GM19372 (cell line): ENCODE results near the gene NRSN2.

Experiments used
- ATAC-seq: cut with Tn5 transposase; IDR thresholded peaks from one replicate; pipeline ENCODE4 v1.9.1; 2021; ENCODE audit warnings: mild to moderate bottlenecking, low read depth, moderate library complexity; ENCODE audit not compliant: unreplicated experiment

Gene NRSN2, protein sequence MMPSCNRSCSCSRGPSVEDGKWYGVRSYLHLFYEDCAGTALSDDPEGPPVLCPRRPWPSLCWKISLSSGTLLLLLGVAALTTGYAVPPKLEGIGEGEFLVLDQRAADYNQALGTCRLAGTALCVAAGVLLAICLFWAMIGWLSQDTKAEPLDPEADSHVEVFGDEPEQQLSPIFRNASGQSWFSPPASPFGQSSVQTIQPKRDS

DNA sequence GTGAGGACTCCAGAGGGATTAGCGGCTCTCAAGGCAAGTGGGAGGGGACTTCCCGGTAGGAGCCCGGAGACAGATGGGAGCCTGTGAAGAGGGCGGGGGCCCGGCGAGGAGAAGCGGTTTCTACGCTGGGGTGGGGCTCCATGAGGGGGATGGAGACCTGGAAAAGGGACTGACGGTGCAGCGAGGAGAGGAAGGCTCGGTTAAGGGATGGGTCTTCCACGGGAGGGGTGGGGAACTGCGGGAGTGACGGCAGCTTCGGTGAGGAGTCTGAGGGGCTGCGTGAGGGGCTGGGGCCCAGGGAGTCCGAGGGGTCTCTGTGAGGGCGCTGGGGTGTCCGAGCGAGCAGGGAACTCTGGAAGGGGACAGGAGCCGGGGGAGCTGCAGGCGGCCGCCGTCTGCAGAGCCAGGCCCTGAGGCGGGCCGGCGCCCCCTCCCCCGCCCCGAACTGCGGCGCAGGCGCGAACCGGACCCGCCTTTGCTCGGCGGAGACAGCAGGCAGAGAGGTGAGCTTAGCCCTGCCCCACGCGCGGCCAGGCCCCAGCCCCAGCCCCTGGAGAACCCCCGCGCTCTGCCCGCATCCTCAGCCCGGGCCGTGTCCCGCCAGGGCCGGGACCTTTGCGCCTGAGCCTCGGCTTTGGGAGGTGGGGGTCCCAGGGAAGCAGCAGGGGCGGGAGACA is at the start of gene NRSN2:
TSS of gene NRSN2 (plus strand) at position 472 of the 677 bp plus-strand sequence. CDS start 2,533 bp downstream, outside the sequence.
- no peak for ATAC-seq

DNA sequence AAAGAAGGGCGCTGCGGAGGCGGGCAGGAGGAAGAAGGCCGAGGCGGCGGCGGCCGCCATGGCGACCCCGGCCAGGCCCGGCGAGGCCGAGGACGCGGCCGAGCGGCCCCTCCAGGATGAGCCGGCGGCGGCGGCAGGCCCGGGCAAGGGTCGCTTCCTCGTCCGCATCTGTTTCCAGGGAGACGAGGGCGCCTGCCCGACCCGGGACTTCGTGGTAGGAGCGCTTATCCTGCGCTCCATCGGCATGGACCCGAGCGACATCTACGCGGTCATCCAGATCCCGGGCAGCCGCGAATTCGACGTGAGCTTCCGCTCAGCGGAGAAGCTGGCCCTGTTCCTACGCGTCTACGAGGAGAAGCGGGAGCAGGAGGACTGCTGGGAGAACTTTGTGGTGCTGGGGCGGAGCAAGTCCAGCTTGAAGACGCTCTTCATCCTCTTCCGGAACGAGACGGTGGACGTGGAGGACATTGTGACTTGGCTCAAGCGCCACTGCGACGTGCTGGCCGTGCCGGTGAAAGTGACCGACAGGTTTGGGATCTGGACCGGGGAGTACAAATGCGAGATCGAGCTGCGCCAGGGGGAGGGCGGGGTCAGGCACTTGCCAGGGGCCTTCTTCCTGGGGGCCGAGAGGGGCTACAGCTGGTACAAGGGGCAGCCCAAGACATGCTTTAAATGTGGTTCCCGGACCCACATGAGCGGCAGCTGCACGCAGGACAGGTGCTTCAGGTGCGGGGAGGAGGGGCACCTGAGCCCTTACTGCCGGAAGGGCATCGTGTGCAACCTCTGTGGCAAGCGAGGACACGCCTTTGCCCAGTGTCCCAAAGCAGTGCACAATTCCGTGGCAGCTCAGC is 48.8 kb upstream of the NRSN2 start:
- peak; percentile 28 for ATAC-seq

GRCh38 chr20:298776-299391 is 48.0 kb upstream of the NRSN2 start:
- ATAC-seq: no peak

- no peak for ATAC-seq
Measured at GRCh38 chr20:300345-300990, 46.4 kb upstream of the NRSN2 start.

DNA sequence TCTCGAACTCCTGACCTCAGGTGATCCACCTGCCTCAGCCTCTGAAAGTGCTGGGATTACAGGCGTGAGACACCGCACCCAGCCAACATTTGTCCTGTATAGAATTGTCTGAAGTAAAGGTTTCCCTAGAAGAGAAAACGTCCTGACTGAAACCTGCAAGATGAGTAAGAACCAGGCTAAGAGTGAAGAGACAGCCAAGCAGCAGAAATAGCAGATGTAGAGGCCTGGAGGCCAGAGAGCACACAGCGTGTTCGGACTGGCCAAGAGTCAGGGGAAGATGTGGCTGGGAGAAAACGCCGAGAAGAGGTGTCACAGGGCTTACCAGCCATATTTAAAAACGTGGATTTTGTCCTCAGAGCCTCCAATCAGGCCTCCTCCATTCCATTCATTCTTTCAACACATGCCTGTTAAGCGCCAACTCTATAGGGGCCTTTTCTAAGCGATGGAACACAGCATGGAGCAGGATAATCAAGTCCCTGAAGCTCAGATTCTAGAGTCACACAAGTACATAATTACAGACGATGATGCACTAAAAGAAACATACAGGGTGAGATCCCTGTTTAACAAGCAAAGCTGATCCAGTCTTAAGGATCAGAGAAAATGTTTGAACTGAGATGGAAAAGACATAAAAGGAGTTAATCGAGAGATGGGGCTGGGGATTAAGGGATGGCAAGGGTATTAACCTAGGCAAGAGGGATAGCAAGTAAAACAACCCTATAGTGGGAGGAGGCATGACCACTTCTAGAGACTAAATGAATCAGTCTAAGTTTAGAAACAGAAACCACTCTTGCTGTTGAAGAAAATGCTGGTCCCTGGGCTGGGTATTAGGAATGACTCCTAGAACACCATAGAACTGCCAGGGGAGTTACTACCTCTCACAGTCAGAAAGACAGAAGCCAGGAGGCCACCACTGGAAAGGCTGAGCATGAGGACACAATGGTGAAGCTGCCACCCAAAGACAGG is 44.7 kb upstream of the NRSN2 start:
- no peak for ATAC-seq

DNA sequence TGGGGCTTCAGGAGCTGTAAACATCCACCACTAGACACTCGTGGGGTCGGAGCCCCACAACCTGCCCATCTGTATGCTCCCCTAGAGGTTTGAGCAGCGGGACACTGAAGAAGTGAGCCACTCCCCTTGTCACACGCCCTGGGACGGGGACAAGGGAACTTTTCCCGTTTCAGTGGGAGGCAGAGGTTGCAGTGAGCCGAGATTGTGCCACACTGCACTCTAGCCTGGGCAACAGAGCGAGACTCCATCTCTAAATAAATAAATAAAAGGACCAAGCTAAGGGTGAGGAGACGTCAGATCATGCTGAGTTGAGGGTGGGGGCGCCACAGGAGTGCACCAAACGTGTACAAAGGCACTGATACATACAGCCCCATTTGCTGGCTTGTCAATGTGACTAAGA is 41.2 kb upstream of the NRSN2 start:
- no peak for ATAC-seq

- no peak for ATAC-seq
Measured at GRCh38 chr20:308427-309038, 38.4 kb upstream of the NRSN2 start.

- ATAC-seq: no peak
Measured at GRCh38 chr20:309306-309840, 37.5 kb upstream of the NRSN2 start.

- peak; percentile 100 for ATAC-seq
Measured at GRCh38 chr20:309841-310644, 36.9 kb upstream of the NRSN2 start.

GRCh38 chr20:310645-311044 is 36.3 kb upstream of the NRSN2 start:
- ATAC-seq: no peak

DNA sequence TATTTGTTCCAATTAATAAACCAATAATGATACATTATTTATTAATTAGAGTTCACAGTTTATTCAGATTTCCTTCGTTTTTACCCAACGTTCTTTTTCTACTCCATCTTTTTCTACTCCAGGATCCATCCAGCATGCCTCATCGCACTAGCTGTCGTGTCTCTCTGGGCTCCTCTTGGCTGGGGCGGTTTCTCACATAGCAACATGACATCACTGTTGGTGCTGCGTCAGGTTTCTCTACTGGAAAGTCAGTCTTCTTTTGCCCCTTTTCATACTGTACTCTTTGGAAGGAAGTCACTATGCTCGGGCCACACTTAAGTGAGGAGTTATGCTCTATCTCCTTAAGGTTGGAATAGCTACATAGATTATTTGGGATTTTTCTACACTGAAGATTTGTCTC is 35.3 kb upstream of the NRSN2 start:
- no peak for ATAC-seq

GRCh38 chr20:312067-312466 is 34.8 kb upstream of the NRSN2 start:
- ATAC-seq: no peak

GRCh38 chr20:312866-313265 is 34.0 kb upstream of the NRSN2 start:
- no peak for ATAC-seq

GRCh38 chr20:313402-313801 is 33.5 kb upstream of the NRSN2 start:
- ATAC-seq: no peak

DNA sequence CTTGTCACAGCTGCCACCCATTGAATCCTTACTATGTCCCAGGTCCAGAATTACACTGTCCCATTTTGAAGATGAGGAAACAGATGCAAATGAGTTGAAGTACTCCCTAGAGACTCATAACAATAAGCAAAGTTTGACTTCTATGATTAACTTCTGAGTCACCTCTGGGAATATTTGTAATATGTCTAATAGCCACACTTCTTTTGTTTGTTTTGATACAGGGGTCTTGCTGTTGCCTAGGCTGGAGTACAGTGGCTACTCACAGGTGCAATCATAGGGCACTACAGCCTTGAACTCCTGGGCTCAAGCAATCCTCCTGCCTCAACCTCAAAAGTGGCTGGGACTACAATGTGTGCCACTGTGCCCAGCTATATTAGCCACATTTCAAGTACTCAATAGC is 33.0 kb upstream of the NRSN2 start:
- ATAC-seq: no peak

- ATAC-seq: no peak
Measured at GRCh38 chr20:316316-317068, 30.4 kb upstream of the NRSN2 start.
